ENCODE data around the gene SSH3.

SSH3 gene

DNA sequence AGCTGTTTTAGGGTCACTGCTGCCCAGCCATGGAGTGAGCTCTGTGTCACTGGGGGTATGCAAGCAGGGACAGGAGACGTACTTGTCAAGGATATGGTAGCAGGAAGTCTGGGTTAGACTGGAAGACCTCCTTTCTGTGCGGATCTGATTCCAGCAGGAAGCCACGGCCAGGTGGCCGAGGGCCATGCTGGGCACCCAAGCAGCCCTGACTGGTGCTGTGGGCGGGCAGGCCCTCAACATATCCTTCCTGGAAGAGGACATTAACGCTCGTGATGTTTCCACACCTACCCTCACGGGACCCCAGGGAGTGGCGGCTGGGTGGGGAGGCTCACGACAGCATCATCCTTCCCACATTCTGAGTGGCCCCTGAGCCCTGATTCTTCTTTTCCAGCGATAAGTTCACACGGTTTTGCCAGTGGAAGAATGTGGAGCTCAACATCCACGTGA is 23.0 kb upstream of the SSH3 start:
- no peak for DNase-seq (ENCODE audit: low spot score)

DNA sequence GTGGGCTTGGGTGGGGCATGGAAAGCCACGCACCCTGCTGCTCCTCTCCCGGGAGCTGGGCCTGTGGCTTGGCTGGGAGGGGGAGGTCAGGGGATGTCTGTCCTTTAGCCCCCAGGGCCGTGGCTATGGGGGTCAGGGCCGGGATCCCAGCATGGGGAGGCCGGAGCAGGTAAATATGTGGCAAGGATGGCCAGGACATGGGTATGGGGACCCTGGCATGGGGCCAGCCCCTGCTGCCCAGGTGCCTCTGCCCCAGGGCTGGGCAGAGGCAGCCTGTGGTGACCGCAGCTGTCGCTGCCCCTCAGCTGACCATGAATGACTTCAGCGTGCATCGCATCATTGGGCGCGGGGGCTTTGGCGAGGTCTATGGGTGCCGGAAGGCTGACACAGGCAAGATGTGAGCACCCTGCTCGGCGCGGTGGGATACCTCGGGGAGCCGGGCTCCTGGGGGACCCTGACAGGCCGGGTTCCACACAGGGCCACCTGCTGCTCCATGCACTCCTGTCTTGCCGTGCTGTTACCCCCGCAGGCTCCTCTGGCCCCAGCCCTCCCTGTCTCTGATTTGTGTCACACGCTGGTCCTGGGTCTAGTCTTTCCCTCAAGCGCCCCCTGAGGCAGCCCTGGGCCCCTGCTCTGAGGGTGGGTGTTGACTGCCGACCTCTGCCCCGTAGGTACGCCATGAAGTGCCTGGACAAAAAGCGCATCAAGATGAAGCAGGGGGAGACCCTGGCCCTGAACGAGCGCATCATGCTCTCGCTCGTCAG is 22.4 kb upstream of the SSH3 start:
- DNase-seq (ENCODE audit: low spot score), result no peak

DNA sequence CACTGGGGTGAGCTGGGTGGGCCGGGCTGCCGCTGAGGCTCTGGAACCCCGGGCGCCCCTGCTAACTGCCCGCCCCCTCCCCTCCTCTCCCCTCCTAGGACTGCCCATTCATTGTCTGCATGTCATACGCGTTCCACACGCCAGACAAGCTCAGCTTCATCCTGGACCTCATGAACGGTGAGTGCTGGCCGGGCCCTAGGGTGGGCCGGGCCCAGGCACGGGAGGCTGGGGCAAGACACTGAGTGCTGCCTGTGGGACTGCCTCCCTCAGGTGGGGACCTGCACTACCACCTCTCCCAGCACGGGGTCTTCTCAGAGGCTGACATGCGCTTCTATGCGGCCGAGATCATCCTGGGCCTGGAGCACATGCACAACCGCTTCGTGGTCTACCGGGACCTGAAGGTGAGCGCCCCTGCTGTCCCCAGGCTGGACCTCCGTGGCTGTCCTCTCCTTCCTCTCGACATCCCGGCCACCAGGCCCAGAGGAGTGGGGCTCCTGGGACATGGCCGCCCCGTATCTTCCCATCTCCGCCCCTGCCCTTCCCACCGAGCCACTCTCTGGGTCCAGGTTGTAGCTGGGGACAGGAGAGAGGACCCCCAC is 21.7 kb upstream of the SSH3 start:
- DNase-seq (ENCODE audit: low spot score), result no peak

DNA sequence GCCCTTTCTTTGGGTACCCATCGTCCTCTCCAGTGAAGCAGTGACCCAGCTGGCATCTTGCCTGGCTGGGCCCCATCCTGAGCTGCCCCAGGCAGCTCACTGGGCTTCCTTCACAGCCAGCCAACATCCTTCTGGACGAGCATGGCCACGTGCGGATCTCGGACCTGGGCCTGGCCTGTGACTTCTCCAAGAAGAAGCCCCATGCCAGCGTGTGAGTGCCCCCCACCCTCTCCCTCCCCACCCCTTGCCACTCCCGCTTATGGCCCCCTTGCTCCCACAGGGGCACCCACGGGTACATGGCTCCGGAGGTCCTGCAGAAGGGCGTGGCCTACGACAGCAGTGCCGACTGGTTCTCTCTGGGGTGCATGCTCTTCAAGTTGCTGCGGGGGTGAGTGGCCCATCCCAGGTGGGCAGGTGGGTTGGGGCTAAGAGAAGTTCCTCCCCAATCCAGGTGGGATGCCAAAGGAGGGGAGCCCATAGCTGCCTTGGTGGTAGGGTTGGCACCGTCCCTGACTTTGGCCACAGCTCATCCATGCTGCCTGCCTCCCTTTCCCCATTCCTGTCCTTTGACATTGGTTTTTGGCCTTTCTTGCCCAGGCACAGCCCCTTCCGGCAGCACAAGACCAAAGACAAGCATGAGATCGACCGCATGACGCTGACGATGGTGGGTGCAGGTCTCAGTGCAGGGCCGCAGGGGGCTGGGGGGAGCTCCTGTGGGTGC is 21.0 kb upstream of the SSH3 start:
- DNase-seq (ENCODE audit: low spot score), result no peak

DNA sequence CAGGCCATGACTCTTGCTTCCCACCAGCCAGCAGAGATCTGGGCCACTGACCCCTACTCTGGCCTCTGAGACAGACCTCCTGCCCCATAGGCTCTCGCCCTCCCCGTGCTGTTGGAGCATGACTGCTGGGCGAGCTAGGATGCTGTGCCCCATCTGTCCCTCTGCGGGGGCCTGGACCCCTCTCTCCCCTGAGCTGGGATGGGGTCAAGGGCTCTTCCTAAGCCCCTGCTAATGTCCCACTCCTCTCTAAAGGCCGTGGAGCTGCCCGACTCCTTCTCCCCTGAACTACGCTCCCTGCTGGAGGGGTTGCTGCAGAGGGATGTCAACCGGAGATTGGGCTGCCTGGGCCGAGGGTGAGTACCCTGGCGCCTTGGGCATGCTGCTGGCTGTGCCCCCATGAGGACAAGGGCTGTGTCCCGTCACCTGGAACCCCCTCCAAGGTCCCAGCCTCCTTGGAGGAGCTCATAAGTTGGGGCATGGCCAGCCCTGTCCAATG is 20.4 kb upstream of the SSH3 start:
- no peak for DNase-seq (ENCODE audit: low spot score)

DNA sequence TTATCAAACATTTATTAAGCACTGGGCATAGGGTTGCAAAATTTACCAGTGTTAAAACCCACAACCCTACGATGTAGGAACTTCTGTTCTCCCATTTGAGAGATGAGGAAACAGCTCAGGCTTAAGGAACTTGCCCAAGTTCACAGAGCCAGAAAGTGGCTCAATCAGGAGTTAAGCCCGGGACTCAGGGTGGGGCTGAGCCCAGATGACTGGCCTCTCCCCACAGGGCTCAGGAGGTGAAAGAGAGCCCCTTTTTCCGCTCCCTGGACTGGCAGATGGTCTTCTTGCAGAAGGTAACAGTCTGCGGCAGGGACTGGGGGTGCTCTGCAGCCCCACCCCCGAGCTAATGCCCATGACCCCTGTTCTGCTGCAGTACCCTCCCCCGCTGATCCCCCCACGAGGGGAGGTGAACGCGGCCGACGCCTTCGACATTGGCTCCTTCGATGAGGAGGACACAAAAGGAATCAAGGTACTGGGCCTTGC is 19.8 kb upstream of the SSH3 start:
- no peak for DNase-seq (ENCODE audit: low spot score)

DNA sequence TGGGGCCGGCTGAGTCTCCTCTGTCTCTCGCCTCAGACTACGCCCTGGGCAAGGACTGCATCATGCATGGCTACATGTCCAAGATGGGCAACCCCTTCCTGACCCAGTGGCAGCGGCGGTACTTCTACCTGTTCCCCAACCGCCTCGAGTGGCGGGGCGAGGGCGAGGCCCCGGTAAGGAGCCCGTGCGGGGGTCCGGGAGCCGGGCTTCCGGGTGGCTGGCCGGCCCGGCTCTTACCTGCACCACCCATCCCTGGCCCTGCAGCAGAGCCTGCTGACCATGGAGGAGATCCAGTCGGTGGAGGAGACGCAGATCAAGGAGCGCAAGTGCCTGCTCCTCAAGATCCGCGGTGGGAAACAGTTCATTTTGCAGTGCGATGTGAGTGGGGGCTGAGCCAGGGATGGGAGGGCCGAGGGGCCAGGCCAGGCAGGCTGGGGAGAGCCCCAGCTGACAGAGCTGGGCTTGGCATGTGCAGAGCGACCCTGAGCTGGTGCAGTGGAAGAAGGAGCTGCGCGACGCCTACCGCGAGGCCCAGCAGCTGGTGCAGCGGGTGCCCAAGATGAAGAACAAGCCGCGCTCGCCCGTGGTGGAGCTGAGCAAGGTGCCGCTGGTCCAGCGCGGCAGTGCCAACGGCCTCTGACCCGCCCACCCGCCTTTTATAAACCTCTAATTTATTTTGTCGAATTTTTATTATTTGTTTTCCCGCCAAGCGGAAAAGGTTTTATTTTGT is 18.4 kb upstream of the SSH3 start:
- DNase-seq (ENCODE audit: low spot score), result no peak

DNA sequence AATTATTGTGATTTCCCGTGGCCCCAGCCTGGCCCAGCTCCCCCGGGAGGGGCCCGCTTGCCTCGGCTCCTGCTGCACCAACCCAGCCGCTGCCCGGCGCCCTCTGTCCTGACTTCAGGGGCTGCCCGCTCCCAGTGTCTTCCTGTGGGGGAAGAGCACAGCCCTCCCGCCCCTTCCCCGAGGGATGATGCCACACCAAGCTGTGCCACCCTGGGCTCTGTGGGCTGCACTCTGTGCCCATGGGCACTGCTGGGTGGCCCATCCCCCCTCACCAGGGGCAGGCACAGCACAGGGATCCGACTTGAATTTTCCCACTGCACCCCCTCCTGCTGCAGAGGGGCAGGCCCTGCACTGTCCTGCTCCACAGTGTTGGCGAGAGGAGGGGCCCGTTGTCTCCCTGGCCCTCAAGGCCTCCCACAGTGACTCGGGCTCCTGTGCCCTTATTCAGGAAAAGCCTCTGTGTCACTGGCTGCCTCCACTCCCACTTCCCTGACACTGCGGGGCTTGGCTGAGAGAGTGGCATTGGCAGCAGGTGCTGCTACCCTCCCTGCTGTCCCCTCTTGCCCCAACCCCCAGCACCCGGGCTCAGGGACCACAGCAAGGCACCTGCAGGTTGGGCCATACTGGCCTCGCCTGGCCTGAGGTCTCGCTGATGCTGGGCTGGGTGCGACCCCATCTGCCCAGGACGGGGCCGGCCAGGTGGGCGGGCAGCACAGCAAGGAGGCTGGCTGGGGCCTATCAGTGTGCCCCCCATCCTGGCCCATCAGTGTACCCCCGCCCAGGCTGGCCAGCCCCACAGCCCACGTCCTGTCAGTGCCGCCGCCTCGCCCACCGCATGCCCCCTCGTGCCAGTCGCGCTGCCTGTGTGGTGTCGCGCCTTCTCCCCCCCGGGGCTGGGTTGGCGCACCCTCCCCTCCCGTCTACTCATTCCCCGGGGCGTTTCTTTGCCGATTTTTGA is 17.5 kb upstream of the SSH3 start:
- DNase-seq (ENCODE audit: low spot score), result no peak

DNA sequence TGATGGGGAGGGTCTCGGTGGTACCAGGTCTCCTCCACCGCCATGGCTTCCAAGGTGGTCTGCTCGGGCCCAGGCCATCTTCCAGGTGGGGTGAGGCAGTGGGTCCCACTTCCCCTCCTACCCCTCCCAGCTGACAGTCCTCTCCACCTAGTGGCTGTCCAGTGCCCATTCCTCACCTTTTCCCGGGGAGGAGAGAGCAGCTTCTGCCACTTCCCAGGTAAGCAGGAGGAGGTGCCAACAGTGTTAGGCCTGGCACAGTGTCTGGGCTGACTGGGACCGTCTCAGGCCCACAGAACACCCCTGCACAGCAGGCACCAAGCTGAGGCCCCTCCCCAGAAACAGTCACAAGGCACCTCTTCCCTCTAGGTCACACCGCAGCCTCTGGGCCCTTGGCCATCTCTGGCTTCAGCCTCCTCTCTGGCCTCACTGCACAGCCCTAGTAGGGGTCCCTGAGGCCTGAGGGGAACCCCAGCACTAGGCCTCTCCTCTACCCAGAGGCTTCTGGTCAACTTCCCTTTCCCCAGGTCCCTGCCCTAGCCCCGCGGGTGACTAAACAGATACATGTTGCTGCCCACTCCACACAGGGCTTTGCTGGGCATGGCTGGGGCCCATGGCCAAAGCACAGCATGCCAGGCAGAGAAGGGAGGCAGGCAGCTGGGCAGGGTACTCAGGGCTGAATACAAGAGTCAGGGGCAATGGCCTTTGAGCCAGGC is 16.6 kb upstream of the SSH3 start:
- no peak for DNase-seq (ENCODE audit: low spot score)

DNA sequence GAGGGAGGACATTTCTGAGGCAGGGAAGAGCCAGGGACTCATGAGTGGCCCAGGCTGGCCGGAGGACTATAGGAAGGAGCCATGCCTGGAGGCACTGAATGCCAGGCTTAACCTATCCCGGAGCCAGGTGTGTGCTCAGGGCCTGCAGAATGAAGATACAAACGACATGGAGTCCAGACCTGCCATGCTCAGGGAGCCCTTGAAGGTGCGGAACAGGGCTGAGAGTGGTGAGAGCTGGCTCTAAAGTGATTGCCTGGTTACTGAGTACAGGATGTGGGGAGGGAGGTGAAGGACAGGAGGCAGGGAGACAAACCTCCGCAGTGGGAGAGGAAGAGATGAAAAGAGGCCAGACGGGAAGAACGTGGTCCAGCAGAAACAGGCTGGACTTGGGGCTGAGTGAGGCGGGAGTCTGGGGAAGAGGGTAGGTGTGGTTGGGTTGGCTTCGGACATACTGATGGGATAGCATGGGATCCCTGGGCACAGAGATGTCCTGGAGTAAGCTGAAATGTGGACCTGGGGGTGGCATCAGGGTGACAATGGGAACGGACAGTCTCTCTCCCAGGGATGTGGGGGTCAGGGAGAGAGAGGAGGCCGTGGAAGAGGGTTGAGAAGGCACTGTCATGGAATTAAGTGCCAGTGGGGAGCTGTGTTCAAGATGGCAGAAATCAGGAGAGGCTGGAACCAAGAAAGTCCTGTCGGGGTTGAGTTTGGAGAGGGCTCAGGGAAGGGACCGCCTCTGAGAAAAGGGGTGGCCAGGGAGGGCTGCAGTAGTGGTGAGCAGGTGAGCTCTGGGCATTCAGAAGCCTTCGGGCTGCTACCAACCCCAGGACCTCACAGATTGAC is 15.8 kb upstream of the SSH3 start:
- no peak for DNase-seq (ENCODE audit: low spot score)

DNA sequence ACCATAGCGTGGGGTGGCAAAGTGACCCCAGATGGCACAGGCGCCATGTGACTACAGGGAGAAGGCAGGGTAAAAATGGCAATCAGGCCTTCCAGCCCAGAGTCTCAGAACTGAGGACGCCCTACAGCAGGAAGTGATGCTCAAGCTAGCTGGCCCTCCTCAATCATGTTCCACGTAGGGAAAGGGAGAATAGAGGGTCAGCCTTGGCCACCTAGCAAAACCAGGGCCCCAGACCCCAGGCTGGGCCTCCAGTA is 15.2 kb upstream of the SSH3 start:
- no peak for DNase-seq (ENCODE audit: low spot score)

DNA sequence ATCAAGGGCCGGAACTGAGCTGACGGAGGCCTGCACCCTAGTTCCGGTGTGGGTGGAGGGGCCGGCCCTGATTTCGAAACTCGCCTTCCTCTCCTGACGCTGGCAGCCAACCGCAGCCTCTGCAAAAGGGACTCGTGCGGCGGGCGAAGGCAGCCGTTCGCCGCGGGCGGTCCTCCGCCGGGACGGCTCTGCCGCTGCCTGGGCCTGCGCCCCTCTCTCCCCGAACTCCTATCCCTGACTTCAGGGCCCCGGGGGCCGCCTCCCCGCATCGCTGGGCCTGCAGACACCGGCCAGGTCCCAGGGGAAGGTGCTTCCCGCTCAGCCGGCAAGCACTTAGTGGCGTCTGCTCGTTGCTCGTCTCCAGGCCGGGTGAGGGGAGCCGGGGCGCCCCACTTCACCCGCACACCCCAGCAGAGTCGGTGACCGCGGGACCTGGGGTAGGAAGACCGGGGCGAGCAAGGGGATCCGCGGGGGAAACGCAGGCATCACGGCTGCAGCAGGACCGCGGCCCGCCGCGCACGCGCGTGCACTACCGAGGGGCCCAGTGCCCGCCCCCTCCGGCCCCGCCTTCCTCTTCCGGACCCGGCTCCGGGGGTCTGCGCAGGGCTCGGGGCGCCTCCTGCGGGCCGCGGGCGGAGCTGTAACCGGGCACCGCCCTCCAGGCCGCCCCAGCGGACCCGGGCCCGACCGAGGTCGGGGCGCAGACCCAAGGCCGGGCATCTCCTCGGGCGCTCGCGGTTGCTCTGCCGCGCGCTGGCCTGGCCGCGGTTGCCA is 14.7 kb upstream of the SSH3 start:
- DNase-seq (ENCODE audit: low spot score), result peak; percentile 93

DNA sequence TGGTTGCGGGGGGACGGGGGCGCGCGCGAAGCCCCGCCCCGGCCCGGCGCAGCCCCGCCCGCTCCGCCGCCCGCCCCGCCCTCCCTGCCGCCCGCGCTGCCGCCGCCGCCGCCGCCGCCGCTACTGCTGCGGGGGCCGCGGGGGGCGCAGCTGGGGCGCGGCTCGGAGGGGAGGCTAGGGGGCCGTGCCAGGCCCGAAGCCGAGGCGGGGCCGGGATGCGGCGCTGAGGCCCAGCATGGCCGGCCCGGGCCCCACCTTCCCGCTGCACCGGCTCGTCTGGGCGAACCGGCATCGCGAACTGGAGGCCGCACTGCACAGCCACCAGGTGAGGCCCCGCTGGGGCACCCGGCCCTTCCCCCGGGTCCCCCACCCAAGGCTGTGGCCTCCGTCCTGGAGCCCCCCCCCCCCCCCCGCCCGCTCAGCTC is 14.1 kb upstream of the SSH3 start, which contains the start of gene ANKRD13D:
Gene ANKRD13D, plus strand, starts transcription at position 78 of the 425 bp plus-strand sequence. Its CDS starts 158 bp downstream, at position 236.
- DNase-seq (ENCODE audit: low spot score), result no peak

DNA sequence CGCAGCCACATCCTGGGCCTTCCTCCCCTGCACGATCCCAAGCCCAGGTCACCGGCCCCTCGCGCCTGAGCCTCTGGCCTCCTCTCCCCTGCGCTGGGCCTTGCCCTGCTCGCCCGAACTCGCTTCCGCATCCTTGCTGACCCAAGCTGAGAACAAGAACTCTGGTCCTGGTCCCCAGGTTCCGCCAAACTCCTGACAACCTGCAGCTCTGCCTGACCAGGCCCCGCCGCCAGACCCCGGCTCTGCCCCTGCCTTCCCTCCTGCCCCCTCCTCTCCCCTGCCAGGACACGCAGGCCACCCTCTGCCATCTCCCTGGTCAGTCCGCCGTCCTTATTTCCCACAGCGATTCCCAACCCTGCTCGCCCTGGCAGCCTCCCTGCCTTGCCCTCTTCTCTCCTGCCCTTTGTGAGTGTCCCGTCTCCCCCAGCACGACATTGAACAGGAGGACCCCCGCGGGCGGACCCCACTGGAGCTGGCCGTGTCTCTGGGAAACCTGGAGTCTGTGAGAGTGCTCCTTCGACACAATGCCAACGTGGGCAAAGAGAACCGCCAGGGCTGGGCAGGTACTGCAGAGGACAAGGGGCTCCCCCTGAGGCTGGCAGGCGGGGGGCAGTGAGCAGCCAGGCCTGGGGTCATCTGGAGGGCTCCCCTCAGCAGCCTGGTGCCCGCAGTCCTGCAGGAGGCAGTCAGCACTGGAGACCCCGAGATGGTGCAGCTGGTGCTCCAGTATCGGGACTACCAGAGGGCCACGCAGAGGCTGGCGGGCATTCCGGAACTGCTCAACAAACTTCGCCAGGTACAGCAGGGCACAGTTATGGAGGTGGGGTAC is 13.5 kb upstream of the SSH3 start:
- no peak for DNase-seq (ENCODE audit: low spot score)

DNA sequence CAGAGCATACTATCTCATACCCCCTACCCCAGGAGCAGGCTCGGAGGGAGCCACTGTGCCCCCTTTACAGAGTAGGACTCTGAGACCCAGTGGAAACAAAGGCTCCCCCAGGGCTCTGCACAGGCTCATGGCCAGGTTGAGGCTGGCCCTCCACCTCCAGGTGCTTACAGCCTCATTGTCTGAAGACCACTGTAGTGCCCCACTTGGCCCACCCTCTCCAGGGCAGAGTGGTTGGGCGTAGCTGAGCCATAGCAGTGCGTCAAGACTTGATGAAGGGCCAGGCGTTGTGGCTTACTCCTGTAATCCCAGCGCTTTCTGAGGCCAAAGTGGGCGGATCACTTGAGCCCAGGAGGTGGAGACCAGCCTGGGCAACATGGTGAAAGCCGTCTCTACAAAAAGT is 12.5 kb upstream of the SSH3 start:
- DNase-seq (ENCODE audit: low spot score), result no peak

DNA sequence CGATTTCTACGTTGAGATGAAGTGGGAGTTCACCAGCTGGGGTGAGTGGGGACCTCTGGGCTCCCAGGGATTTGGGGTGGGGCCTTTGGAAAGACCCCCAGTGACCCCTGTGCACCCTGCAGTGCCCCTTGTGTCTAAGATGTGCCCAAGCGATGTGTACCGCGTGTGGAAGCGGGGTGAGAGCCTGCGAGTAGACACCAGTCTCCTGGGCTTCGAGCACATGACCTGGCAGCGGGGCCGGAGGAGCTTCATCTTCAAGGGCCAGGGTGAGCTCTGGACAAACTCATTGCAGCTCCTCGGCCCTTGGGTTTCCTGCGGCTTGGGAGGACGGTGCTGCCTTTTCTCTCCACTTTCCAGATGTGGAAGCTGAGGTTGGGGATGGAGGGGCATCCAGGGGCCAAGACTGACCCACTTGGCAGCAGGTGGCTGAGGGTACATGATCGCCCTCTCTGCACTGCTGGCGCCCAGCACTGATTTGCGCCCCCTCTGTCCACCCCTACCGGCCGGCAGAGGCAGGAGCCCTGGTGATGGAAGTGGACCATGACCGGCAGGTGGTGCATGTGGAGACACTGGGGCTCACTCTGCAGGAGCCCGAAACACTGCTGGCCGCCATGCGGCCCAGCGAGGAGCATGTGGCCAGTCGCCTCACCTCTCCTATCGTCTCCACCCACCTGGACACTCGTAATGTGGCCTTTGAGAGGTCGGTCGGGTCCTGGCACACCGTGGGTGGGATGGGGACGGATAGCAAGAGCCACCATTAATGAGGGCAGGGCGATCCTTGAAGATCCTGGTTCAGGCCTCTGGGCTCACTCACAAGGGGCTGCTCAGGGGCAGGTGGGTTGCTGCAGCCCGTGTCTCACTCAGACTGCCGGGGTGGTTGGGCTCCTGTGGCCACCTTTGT is 11.6 kb upstream of the SSH3 start:
- no peak for DNase-seq (ENCODE audit: low spot score)

DNA sequence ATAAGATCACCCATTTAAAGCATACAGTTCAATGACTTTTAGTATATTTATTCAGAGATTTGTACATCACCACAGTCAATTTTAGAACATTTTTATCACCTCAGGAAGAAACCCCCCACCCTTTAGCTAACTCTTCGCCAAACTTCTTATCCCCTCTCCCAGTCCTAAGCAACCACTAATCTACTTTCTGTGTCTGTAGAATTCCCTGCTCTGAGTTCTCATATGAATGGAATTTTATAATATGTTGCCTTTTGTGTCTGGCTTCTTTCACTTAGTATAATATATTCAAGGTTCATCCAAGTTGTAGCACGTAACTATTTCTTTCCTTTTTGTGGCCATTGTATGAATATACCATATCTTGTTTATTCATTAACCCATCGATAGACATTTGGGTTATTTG is 10.7 kb upstream of the SSH3 start:
- DNase-seq (ENCODE audit: low spot score), result no peak

All from ecto neural progenitor cell (in vitro differentiated cells).